Tibial nerve (tissue), 4 donors: Measurements from ENCODE around the gene NCOA5. TPM values are rescaled to one million over a fixed set of nuclear protein-coding genes. Genes with fewer than 3 reads are reported as not detected.

Source experiments
- DNase-seq, 2 donors: peaks; one replicate each; pipeline ENCODE4 v3.0.0-alpha.2; 2019; ENCODE audit warnings: low spot score in 2 of 2
- H3K27ac ChIP-seq, 4 donors: fragments of 200-600 bp; sonication (generic) in 3 of 4; one replicate each; pipeline ENCODE4 v1.5.1; 2017 to 2019; ENCODE audit warnings: mild to moderate bottlenecking in 1 of 4
- H3K27me3 ChIP-seq, 2 donors: fragments of 200-600 bp; sonication (generic) in 1 of 2; one replicate each; pipeline versions ENCODE4 v1.5.1 to v1.6.0; 2017 to 2019
- H3K36me3 ChIP-seq, 3 donors: fragments of 200-600 bp; sonication (generic); one replicate each; pipeline ENCODE4 v1.5.1; 2018 to 2019
- H3K4me1 ChIP-seq, 4 donors: fragments of 200-600 bp; sonication (generic) in 3 of 4; one replicate each; pipeline ENCODE4 v1.5.1; 2017 to 2019
- H3K4me3 ChIP-seq, 4 donors: fragments of 200-600 bp; sonication (generic) in 3 of 4; one replicate each; pipeline ENCODE4 v1.5.1; 2017 to 2019; ENCODE audit warnings: mild to moderate bottlenecking in 1 of 4, moderate library complexity in 1 of 4
- H3K9me3 ChIP-seq, 4 donors: fragments of 200-600 bp; sonication (generic) in 3 of 4; one replicate each; pipeline ENCODE4 v1.5.1; 2017 to 2019
- EP300 ChIP-seq, 2 donors: sonication (generic); formaldehyde crosslinking; IDR thresholded peaks; one replicate each; pipeline ENCODE4 v1.6.1; 2017; ENCODE audit warnings: antibody characterized with exemption in 2 of 2, mild to moderate bottlenecking in 1 of 2
- POLR2A ChIP-seq, 2 donors: fragments of 450-650 bp; IDR thresholded peaks; one replicate each; pipeline ENCODE4 v1.6.1; 2017; ENCODE audit warnings: antibody characterized with exemption in 2 of 2, mild to moderate bottlenecking in 2 of 2, moderate library complexity in 2 of 2
- WGBS, 2 donors: methylation state at CpG; one replicate each; pipeline ENCODE4 v1.1.5; 2018; 5-methylcytosine and 5-hydroxymethylcytosine counted together
- total RNA-seq, 4 donors: library from RNA; depleted of rRNA; stranded (reverse); fragments of >200 nt; gene quantifications; one replicate each; pipeline ENCODE4 v1.1.0, GENCODE V29; 2016
- TF ChIP-seq, protein P1 (sequence below), 5 experiments: fragments of 200-600 bp in 3 of 5; fragments of 450-650 bp in 2 of 5; sonication (generic) in 3 of 5; IDR thresholded peaks; one replicate each; pipeline ENCODE4 v1.5.1; 2016 to 2019; ENCODE audit warnings: antibody characterized with exemption in 5 of 5, mild to moderate bottlenecking in 3 of 5, moderate library complexity in 2 of 5

Gene NCOA5
- total RNA-seq, 4 donors from 2014 or later: 34.8 to 71.4 (median 47.2) TPM

DNA sequence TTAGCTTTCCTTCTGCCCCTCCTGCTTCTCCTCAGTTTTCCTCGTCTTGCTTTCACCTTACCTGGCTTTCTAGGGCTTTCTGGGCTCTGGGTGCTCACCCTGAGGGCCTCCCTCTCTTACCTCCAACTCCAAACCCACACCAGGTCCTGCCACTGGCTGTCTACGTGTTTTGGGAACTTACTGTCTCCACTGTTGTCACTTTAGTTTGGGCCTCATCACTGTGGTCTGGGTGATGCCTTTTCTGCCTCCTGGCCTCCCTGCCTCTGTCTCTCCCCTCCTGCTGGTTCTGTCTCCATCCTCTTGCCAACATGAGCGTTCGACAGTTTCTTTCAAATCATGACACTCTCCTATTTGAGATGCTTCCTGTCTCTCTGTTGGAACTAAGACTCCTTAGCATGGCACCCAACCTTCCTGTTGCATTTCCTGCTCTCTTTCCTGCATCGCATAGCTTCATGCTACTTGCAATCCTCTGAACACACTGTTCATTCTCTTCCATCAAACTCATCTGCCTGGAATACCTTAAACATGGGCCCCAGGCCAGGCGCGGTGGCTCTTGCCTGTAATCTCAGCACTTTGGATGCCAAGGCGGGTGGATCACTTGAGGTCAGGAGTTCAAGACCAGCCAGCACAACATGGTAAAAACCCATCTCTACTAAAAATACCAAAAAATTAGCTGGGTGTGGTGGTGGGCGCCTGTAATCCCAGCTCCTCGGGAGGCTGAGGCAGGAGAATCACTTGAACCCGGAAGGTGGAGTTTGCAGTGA lies 33.9 kb upstream of the NCOA5 start:
- Histone ChIP-seq H3K4me1 (peaks cover 0 to 25% (median 9%) of the 10 kb centered on the region in 4 donors), H3K4me3 (no peak overlapping the region), H3K27ac (no peak overlapping the region), H3K27me3 (peaks cover 0 to 2% of the 10 kb centered on the region in 2 donors), H3K9me3 (no peaks in the 10 kb centered on the region), H3K36me3 (peaks cover 0 to 42% (median 6%) of the 10 kb centered on the region in 3 donors)
- TF ChIP-seq POLR2A (IDR thresholded peaks at IDR 0.05) (no peak), EP300 (IDR thresholded peaks at IDR 0.05) (no peak)
- TF ChIP-seq, protein P1, sequence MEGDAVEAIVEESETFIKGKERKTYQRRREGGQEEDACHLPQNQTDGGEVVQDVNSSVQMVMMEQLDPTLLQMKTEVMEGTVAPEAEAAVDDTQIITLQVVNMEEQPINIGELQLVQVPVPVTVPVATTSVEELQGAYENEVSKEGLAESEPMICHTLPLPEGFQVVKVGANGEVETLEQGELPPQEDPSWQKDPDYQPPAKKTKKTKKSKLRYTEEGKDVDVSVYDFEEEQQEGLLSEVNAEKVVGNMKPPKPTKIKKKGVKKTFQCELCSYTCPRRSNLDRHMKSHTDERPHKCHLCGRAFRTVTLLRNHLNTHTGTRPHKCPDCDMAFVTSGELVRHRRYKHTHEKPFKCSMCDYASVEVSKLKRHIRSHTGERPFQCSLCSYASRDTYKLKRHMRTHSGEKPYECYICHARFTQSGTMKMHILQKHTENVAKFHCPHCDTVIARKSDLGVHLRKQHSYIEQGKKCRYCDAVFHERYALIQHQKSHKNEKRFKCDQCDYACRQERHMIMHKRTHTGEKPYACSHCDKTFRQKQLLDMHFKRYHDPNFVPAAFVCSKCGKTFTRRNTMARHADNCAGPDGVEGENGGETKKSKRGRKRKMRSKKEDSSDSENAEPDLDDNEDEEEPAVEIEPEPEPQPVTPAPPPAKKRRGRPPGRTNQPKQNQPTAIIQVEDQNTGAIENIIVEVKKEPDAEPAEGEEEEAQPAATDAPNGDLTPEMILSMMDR (IDR thresholded peaks at IDR 0.05): no peak
- WGBS, 2 donors: 85 to 91% methylated on average over 11 of the region's 11 CpGs
- DNase-seq: no peak

DNA sequence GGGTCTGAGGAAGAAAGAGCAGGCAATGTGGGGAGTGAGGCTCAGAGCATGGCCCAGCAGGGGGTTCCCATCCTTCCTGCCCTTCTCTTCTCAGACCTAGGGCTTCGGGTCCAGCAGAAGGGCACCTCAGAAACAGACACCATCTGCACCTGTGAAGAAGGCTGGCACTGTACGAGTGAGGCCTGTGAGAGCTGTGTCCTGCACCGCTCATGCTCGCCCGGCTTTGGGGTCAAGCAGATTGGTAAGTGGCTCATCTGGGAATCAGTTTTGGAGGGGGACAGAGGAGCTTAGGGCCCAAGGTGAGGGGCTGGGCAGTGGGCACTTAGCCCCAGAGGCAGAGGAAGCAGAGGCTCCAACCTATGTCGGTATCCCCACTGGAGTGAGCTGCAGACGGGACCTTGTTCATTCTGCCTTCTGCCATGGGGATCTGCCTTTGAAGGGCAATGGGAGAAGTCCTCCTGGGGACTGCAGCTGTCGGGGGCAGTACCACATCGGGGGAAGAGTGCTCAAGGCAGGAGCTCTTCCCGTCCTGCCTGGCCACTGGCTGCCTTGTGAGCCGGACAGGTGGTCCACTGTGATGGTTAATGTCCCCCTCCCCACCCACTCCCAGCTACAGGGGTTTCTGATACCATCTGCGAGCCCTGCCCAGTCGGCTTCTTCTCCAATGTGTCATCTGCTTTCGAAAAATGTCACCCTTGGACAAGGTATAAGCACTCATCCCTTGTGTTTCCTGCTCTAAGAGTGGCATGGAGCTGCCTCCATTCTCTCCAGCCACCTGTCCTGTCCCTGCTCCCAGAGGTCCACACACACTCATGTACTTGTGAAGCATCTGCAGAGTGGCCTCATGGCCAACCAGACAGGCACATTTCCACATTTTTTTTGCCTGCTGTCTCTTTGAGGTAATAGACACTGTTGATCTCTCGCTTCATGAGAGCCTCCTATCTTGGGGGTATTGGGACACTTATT lies 33.0 kb upstream of the NCOA5 start:
- TF ChIP-seq, protein P1 (IDR thresholded peaks at IDR 0.05): no peak
- TF ChIP-seq EP300 (IDR thresholded peaks at IDR 0.05) (no peak), POLR2A (IDR thresholded peaks at IDR 0.05) (no peak)
- Histone ChIP-seq H3K4me3 (no peak overlapping the region), H3K27ac (no peak overlapping the region), H3K36me3 (peaks cover 0 to 42% (median 6%) of the 10 kb centered on the region in 3 donors), H3K9me3 (no peaks in the 10 kb centered on the region), H3K4me1 (peaks cover 0 to 33% (median 11%) of the 10 kb centered on the region in 4 donors), H3K27me3 (no peaks in the 10 kb centered on the region)
- DNase-seq: no peak
- 82 to 88% methylated on average over 15 of the region's 15 CpGs for WGBS, 2 donors

DNA sequence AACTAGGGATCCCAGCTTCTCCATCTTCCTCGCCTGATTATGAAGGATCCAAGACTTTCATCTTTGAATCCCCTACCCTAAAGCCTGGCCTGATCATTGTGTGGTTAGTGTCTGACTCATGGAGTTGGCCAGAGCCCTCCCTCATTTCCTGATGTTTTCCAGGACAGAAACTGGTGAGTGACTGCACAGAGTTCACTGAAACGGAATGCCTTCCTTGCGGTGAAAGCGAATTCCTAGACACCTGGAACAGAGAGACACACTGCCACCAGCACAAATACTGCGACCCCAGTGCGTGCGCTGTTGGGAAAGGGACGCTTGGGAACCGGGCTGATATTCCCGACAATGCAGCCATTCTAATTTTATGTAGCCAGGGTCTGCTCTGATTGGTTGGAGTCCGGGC lies 32.3 kb upstream of the NCOA5 start:
- Histone ChIP-seq H3K36me3 (peaks cover 0 to 42% (median 6%) of the 10 kb centered on the region in 3 donors), H3K27me3 (no peaks in the 10 kb centered on the region), H3K9me3 (no peaks in the 10 kb centered on the region), H3K4me3 (no peak overlapping the region), H3K4me1 (peaks cover 0 to 41% (median 15%) of the 10 kb centered on the region in 4 donors), H3K27ac (peak overlapping the region in 1 of 4 donors; percentile 24)
- TF ChIP-seq POLR2A (IDR thresholded peaks at IDR 0.05) (no peak), EP300 (IDR thresholded peaks at IDR 0.05) (no peak)
- TF ChIP-seq, protein P1 (IDR thresholded peaks at IDR 0.05): no peak
- WGBS, 2 donors: 47 to 53% methylated on average over 11 of the region's 11 CpGs
- no peak for DNase-seq

DNA sequence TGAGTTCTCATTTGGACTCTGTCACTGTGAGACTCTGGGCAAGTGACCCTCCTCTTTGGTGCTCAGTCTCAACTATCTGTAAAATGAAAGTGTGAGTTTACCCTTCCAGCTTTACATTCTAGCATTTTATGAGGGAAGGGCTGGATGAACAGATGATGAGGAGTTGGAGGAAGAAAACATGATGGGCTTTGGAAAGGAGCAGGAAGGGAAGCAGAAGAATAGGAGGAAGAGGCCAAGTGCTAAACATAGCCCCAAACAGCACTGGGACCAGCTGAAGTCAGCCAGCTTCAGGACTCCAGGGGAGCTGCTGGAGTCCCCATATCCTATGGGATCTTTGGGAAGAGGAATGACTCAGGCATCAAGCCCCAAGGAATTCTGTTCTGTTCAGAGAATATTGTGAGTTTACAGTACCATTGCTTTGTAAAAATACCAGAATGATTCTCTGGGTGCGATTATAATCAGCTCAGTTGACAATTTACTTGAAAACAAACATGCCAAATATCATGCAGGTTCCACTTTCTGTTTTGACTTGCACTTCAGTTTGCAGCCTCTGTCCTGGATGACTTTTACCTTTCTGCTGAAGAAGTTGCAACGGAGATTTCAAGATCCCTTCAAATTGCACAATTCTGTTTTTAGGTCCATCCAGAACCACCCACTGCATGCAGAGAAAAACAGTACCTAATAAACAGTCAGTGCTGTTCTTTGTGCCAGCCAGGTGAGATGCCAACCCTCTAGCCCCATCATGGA lies 31.6 kb upstream of the NCOA5 start:
- H3K27ac ChIP-seq: peak overlapping the region in 1 of 4 donors; percentile 24
- no peak overlapping the region for H3K4me3 ChIP-seq
- H3K27me3 ChIP-seq: no peaks in the 10 kb centered on the region
- 63 to 77% methylated on average over 2 of the region's 2 CpGs for WGBS, 2 donors
- TF ChIP-seq, protein P1 (IDR thresholded peaks at IDR 0.05): no peak
- peaks cover 0 to 44% (median 15%) of the 10 kb centered on the region in 4 donors for H3K4me1 ChIP-seq
- peaks cover 0 to 37% (median 6%) of the 10 kb centered on the region in 3 donors for H3K36me3 ChIP-seq
- no peaks in the 10 kb centered on the region for H3K9me3 ChIP-seq
- DNase-seq: no peak
